ENCODE data around the gene FZD1. TPM values are rescaled to one million over a fixed set of nuclear protein-coding genes. Genes with fewer than 3 reads are reported as not detected.

FZD1 gene
- total and polyA plus RNA-seq, 2 donors (not counting 1 experiment from before 2014, with no cell fraction given): 7.6 to 12.6 TPM

- Histone ChIP-seq H3K36me3 (ENCODE audit: control insufficient read depth, insufficient read depth, low read length) (peaks cover 2% of the 10 kb centered on the region), H3K4me1 (ENCODE audit: control insufficient read depth, extremely low read depth, insufficient read depth, low read length) (peaks cover 8% of the 10 kb centered on the region), H3K79me2 (ENCODE audit: control insufficient read depth, insufficient read depth, low read length) (peaks cover 34% of the 10 kb centered on the region), H2AFZ (ENCODE audit: low read length) (peak overlapping the region; percentile 87), H3K27me3 (ENCODE audit: control insufficient read depth, insufficient read depth, low read length) (no peaks in the 10 kb centered on the region), H3K4me2 (ENCODE audit: extremely low read depth, insufficient read depth, low read length) (peak overlapping the region; percentile 97), H4K20me1 (ENCODE audit: control insufficient read depth, extremely low read depth, insufficient read depth, low read length) (no peaks in the 10 kb centered on the region), H3K4me3 (replicated peaks in 1 of 4; ENCODE audit: control extremely low read depth in 1 of 4, insufficient read depth in 1 of 4, low read depth in 3 of 4, low read length in 4 of 4) (peak overlapping the region; percentile 37 to 80 (median 76)), H3K9ac (ENCODE audit: insufficient read depth, low read length) (peak overlapping the region; percentile 59), H3K9me3 (ENCODE audit: control insufficient read depth, insufficient read depth, low read depth, low read length) (no peaks in the 10 kb centered on the region), H3K27ac (ENCODE audit: insufficient read depth, low read length) (peak overlapping the region; percentile 86)
- peak; percentile 41 to 72 for DNase-seq (ENCODE audit: low read depth in 2 of 2)
- no peak for TF ChIP-seq EZH2 (IDR thresholded peaks at IDR 0.05; ENCODE audit: low read length, missing control alignments)
- TF ChIP-seq CTCF (conservative IDR thresholded peaks at IDR 0.05 in 1 of 2, IDR thresholded peaks at IDR 0.05 in 1 of 2; ENCODE audit: low read depth in 1 of 2, low read length in 2 of 2): no peak
Measured at GRCh38 chr7:91266067-91266688, 1.9 kb downstream of the FZD1 start.

- Histone ChIP-seq H3K36me3 (ENCODE audit: control insufficient read depth, insufficient read depth, low read length) (peaks cover 2% of the 10 kb centered on the region), H4K20me1 (ENCODE audit: control insufficient read depth, extremely low read depth, insufficient read depth, low read length) (no peaks in the 10 kb centered on the region), H3K4me1 (ENCODE audit: control insufficient read depth, extremely low read depth, insufficient read depth, low read length) (peaks cover 8% of the 10 kb centered on the region), H3K27me3 (ENCODE audit: control insufficient read depth, insufficient read depth, low read length) (no peaks in the 10 kb centered on the region), H3K79me2 (ENCODE audit: control insufficient read depth, insufficient read depth, low read length) (peaks cover 34% of the 10 kb centered on the region), H3K27ac (ENCODE audit: insufficient read depth, low read length) (peak overlapping the region; percentile 86), H2AFZ (ENCODE audit: low read length) (peak overlapping the region; percentile 87), H3K4me3 (replicated peaks in 1 of 4; ENCODE audit: control extremely low read depth in 1 of 4, insufficient read depth in 1 of 4, low read depth in 3 of 4, low read length in 4 of 4) (peak overlapping the region; percentile 37 to 80 (median 76)), H3K4me2 (ENCODE audit: extremely low read depth, insufficient read depth, low read length) (peak overlapping the region; percentile 97), H3K9me3 (ENCODE audit: control insufficient read depth, insufficient read depth, low read depth, low read length) (no peaks in the 10 kb centered on the region), H3K9ac (ENCODE audit: insufficient read depth, low read length) (peak overlapping the region; percentile 59)
- TF ChIP-seq CTCF (conservative IDR thresholded peaks at IDR 0.05 in 1 of 2, IDR thresholded peaks at IDR 0.05 in 1 of 2; ENCODE audit: low read depth in 1 of 2, low read length in 2 of 2): no peak
- no peak for TF ChIP-seq EZH2 (IDR thresholded peaks at IDR 0.05; ENCODE audit: low read length, missing control alignments)
- peak in 1 of 2 donors; percentile 20 for DNase-seq (ENCODE audit: low read depth in 2 of 2)
Measured at GRCh38 chr7:91266689-91267090, 2.5 kb downstream of the FZD1 start.

- peak overlapping the region; percentile 97 for H3K4me2 ChIP-seq (ENCODE audit: extremely low read depth, insufficient read depth, low read length)
- H3K36me3 ChIP-seq (ENCODE audit: control insufficient read depth, insufficient read depth, low read length): peaks cover 2% of the 10 kb centered on the region
- H3K9me3 ChIP-seq (ENCODE audit: control insufficient read depth, insufficient read depth, low read depth, low read length): no peaks in the 10 kb centered on the region
- H3K4me1 ChIP-seq (ENCODE audit: control insufficient read depth, extremely low read depth, insufficient read depth, low read length): peaks cover 8% of the 10 kb centered on the region
- H4K20me1 ChIP-seq (ENCODE audit: control insufficient read depth, extremely low read depth, insufficient read depth, low read length): no peaks in the 10 kb centered on the region
- peak; percentile 54 to 97 for DNase-seq (ENCODE audit: low read depth in 2 of 2)
- H3K4me3 ChIP-seq (replicated peaks in 1 of 4; ENCODE audit: control extremely low read depth in 1 of 4, insufficient read depth in 1 of 4, low read depth in 3 of 4, low read length in 4 of 4): peak overlapping the region; percentile 37 to 80 (median 76)
- peaks cover 34% of the 10 kb centered on the region for H3K79me2 ChIP-seq (ENCODE audit: control insufficient read depth, insufficient read depth, low read length)
- peak overlapping the region; percentile 86 for H3K27ac ChIP-seq (ENCODE audit: insufficient read depth, low read length)
- TF ChIP-seq CTCF (conservative IDR thresholded peaks at IDR 0.05 in 1 of 2, IDR thresholded peaks at IDR 0.05 in 1 of 2; ENCODE audit: low read depth in 1 of 2, low read length in 2 of 2) (no peak), EZH2 (IDR thresholded peaks at IDR 0.05; ENCODE audit: low read length, missing control alignments) (no peak)
- peak overlapping the region; percentile 2 for H2AFZ ChIP-seq (ENCODE audit: low read length)
- no peaks in the 10 kb centered on the region for H3K27me3 ChIP-seq (ENCODE audit: control insufficient read depth, insufficient read depth, low read length)
- peak overlapping the region; percentile 59 for H3K9ac ChIP-seq (ENCODE audit: insufficient read depth, low read length)
Measured at GRCh38 chr7:91267171-91267955, 3.1 kb downstream of the FZD1 start.

Data from fibroblast of lung (primary cell).